PFSK-1 (cell line): ENCODE measurements around the gene NXPE1.

Source experiments
- FOXP2 ChIP-seq: optimal IDR thresholded peaks from 2 replicates; pipeline ENCODE3; 2011; ENCODE audit warnings: borderline replicate concordance, control low read depth, inconsistent platforms; ENCODE audit not compliant: insufficient read depth; ENCODE audit errors: extremely low read length, extremely low read depth
- POLR2AphosphoS5 ChIP-seq: IDR thresholded peaks from 2 replicates; pipeline ENCODE4 v1.6.1; 2012; ENCODE audit warnings: low read depth, mild to moderate bottlenecking, control low read depth, low read length, moderate library complexity
- SIN3A ChIP-seq: IDR thresholded peaks from 2 replicates; pipeline ENCODE4 v1.6.1; 2012; ENCODE audit warnings: mild to moderate bottlenecking, low read length, moderate library complexity, borderline replicate concordance; ENCODE audit not compliant: insufficient read depth
- TAF1 ChIP-seq: IDR thresholded peaks from 2 replicates; pipeline ENCODE4 v1.6.1; 2012; ENCODE audit warnings: low read length, control low read depth, borderline replicate concordance; ENCODE audit not compliant: insufficient read depth
- TF ChIP-seq, protein P1 (sequence below), 2 experiments: IDR thresholded peaks; 2 replicates each; pipeline versions ENCODE4 v1.6.1 to v1.8.0; 2011 to 2012; ENCODE audit warnings: low read depth in 2 of 2, low read length in 2 of 2, control low read depth in 1 of 2, inconsistent platforms in 1 of 2, mild to moderate bottlenecking in 1 of 2, moderate library complexity in 1 of 2; ENCODE audit not compliant: insufficient read depth in 1 of 2

NXPE1 gene

DNA sequence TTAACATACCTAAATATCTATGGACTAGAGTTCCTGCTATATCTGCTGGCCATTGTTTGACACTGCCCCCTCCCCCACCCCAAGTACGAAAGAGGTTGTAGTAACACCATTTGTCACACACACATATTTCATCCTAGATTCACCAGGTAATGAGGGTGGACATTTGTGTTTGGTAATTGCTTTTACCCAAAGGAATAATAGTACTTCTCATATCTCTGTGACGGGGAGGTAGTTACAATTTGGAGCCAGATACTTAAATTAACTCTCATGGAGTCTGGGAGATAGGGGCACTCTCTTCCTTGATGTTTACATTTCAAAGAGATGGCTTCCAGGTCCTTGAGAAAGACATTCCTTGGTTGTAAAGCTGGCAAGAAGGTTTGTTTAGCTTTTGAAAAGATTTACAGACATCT, 81.7 kb downstream of the NXPE1 start:
- TF ChIP-seq FOXP2, result no peak
- TF ChIP-seq SIN3A, result no peak
- no peak for TF ChIP-seq TAF1
- no peak for TF ChIP-seq POLR2AphosphoS5
- TF ChIP-seq, protein P1, sequence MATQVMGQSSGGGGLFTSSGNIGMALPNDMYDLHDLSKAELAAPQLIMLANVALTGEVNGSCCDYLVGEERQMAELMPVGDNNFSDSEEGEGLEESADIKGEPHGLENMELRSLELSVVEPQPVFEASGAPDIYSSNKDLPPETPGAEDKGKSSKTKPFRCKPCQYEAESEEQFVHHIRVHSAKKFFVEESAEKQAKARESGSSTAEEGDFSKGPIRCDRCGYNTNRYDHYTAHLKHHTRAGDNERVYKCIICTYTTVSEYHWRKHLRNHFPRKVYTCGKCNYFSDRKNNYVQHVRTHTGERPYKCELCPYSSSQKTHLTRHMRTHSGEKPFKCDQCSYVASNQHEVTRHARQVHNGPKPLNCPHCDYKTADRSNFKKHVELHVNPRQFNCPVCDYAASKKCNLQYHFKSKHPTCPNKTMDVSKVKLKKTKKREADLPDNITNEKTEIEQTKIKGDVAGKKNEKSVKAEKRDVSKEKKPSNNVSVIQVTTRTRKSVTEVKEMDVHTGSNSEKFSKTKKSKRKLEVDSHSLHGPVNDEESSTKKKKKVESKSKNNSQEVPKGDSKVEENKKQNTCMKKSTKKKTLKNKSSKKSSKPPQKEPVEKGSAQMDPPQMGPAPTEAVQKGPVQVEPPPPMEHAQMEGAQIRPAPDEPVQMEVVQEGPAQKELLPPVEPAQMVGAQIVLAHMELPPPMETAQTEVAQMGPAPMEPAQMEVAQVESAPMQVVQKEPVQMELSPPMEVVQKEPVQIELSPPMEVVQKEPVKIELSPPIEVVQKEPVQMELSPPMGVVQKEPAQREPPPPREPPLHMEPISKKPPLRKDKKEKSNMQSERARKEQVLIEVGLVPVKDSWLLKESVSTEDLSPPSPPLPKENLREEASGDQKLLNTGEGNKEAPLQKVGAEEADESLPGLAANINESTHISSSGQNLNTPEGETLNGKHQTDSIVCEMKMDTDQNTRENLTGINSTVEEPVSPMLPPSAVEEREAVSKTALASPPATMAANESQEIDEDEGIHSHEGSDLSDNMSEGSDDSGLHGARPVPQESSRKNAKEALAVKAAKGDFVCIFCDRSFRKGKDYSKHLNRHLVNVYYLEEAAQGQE (IDR thresholded peaks at IDR 0.05; ENCODE audit: insufficient read depth in 1 of 2, low read depth in 2 of 2, low read length in 2 of 2), result no peak

DNA sequence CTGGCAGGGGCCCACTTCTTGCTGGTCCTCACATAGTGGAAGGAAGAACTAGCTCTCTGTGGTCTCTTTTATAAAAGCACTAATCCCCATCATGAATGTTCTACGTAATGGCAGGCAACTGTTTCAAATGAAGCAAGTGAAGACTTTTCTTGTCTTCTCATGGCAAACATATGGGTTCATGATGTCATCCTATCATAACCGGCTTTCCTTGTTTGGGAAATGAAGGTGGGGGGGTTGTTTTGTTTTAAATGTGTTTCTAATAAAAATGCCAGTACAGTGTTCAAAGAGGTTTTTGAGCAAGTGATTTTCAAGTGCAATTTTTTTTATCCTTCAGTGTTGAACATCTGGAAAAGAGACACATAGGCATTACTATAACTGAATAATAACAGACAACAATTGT, 87.0 kb downstream of the NXPE1 start:
- TF ChIP-seq TAF1 (no peak), FOXP2 (no peak), SIN3A (no peak)
- TF ChIP-seq, protein P1 (IDR thresholded peaks at IDR 0.05; ENCODE audit: insufficient read depth in 1 of 2, low read depth in 2 of 2, low read length in 2 of 2), result no peak
